ENCODE results near the gene CISD1. TPM values are rescaled to one million over a fixed set of nuclear protein-coding genes. Genes with fewer than 3 reads are reported as not detected.

Gene CISD1
- polyA plus RNA-seq, 3 donors, result 5.4 to 29.4 (median 24.9) TPM

DNA sequence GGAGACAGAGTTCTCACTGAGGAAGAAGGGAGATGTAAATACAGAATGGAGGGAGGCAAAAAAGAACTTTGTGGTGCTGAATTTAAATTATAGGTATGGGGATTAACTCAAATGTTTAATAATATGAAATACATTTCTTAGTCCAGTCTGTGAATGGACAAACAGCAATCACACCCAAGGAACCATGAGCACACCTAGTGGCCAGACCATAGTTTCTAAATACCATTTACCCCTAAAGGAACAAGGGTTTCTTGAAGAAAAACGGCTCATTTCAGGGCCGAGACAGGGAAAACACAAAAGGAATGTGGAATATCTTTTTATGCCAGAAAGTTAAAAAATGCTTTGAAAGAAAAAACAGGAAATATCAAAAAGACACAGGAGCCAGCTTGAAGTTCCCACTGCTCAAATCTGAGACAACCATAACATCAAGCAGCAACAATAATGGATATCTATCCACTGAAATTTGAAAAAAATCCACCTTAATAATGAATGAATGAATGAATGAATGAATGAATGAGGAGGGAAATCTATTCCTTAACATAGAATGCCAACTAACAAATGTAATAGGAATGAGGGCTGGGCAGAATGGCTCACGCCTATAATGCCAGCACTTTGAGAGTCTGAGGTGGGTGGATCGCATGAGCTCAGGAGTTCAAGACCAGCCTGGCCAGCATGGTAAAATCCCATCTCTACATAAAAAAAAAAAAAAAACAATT, 9.8 kb upstream of the CISD1 start:
- H3K4me3 ChIP-seq (replicated peaks in 1 of 3; ENCODE audit: low read depth in 2 of 3, low read length in 3 of 3), result no peak overlapping the region
- H3K9ac ChIP-seq (ENCODE audit: insufficient read depth, low read length, poor library complexity, severe bottlenecking), result no peak overlapping the region
- Mint-ChIP-seq H3K27ac (no peak overlapping the region), H3K4me1 (peaks cover 28% of the 10 kb centered on the region), H3K9me3 (peaks cover 4 to 15% (median 8%) of the 10 kb centered on the region in 7 donors), H3K4me3 (no peak overlapping the region), H3K27me3 (ENCODE audit: low read depth in 3 of 3) (no peaks in the 10 kb centered on the region), H3K36me3 (peaks cover 32 to 33% of the 10 kb centered on the region in 2 donors)
- H2AFZ ChIP-seq (ENCODE audit: insufficient read depth, low read depth, low read length, poor library complexity, severe bottlenecking), result no peak overlapping the region
- WGBS (ENCODE audit: insufficient coverage), result no CpG with 5 or more reads among the region's 4 CpGs
- intact Hi-C loops (cut with micrococcal nuclease), result no loop called here
- H3K9me3 ChIP-seq (replicated peaks in 1 of 2; ENCODE audit: control insufficient read depth in 1 of 2, insufficient read depth in 1 of 2, low read length in 2 of 2), result peaks cover 0 to 5% of the 10 kb centered on the region in 2 donors
- no peak overlapping the region for H3K27ac ChIP-seq (ENCODE audit: low read depth in 1 of 2, low read length in 2 of 2)
- H3K4me1 ChIP-seq (ENCODE audit: control insufficient read depth in 1 of 2, insufficient read depth in 2 of 2, low read length in 2 of 2), result peaks cover 7 to 11% of the 10 kb centered on the region in 2 donors
- H3K79me2 ChIP-seq (ENCODE audit: insufficient read depth, low read length), result peaks cover 91% of the 10 kb centered on the region
- H3K4me2 ChIP-seq (replicated peaks; ENCODE audit: extremely low read depth, low read length, poor library complexity, severe bottlenecking), result no peak overlapping the region
- TF ChIP-seq, protein P1, sequence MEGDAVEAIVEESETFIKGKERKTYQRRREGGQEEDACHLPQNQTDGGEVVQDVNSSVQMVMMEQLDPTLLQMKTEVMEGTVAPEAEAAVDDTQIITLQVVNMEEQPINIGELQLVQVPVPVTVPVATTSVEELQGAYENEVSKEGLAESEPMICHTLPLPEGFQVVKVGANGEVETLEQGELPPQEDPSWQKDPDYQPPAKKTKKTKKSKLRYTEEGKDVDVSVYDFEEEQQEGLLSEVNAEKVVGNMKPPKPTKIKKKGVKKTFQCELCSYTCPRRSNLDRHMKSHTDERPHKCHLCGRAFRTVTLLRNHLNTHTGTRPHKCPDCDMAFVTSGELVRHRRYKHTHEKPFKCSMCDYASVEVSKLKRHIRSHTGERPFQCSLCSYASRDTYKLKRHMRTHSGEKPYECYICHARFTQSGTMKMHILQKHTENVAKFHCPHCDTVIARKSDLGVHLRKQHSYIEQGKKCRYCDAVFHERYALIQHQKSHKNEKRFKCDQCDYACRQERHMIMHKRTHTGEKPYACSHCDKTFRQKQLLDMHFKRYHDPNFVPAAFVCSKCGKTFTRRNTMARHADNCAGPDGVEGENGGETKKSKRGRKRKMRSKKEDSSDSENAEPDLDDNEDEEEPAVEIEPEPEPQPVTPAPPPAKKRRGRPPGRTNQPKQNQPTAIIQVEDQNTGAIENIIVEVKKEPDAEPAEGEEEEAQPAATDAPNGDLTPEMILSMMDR (IDR thresholded peaks at IDR 0.05), result peak; percentile 39
- DNase-seq, result no peak
- peaks cover 3 to 22% of the 10 kb centered on the region in 2 donors for H3K36me3 ChIP-seq (replicated peaks in 1 of 2; ENCODE audit: control insufficient read depth in 1 of 2, insufficient read depth in 2 of 2, low read length in 2 of 2)
- no peaks in the 10 kb centered on the region for H3K27me3 ChIP-seq (ENCODE audit: control insufficient read depth in 2 of 2, insufficient read depth in 2 of 2, low read length in 2 of 2)
- peaks cover 99% of the 10 kb centered on the region for H4K20me1 ChIP-seq (ENCODE audit: insufficient read depth, low read length)

GRCh38 chr10:58260334-58260733, 8.6 kb upstream of the CISD1 start:
- H3K27me3 Mint-ChIP-seq (ENCODE audit: low read depth in 3 of 3), result no peaks in the 10 kb centered on the region
- intact Hi-C loops (cut with micrococcal nuclease), result loop anchor here (10.0 kb wide), 2 partner anchors 74 to 1644 kb away; partner anchors contain the start of genes CCDC6 (in 1 of the 2) and UBE2D1 (in 1 of the 2)
- peaks cover 95% of the 10 kb centered on the region for H3K79me2 ChIP-seq (ENCODE audit: insufficient read depth, low read length)

More at GRCh38 chr10:58260334-58260733, 8.6 kb upstream of the CISD1 start:
- Histone ChIP-seq H3K27ac (ENCODE audit: low read depth in 1 of 2, low read length in 2 of 2) (no peak overlapping the region), H3K9me3 (replicated peaks in 1 of 2; ENCODE audit: control insufficient read depth in 1 of 2, insufficient read depth in 1 of 2, low read length in 2 of 2) (peaks cover 0 to 5% of the 10 kb centered on the region in 2 donors), H4K20me1 (ENCODE audit: insufficient read depth, low read length) (peaks cover 93% of the 10 kb centered on the region), H3K9ac (ENCODE audit: insufficient read depth, low read length, poor library complexity, severe bottlenecking) (no peak overlapping the region), H2AFZ (ENCODE audit: insufficient read depth, low read depth, low read length, poor library complexity, severe bottlenecking) (no peak overlapping the region), H3K27me3 (ENCODE audit: control insufficient read depth in 2 of 2, insufficient read depth in 2 of 2, low read length in 2 of 2) (no peaks in the 10 kb centered on the region), H3K4me3 (replicated peaks in 1 of 3; ENCODE audit: low read depth in 2 of 3, low read length in 3 of 3) (no peak overlapping the region), H3K4me2 (replicated peaks; ENCODE audit: extremely low read depth, low read length, poor library complexity, severe bottlenecking) (no peak overlapping the region), H3K36me3 (replicated peaks in 1 of 2; ENCODE audit: control insufficient read depth in 1 of 2, insufficient read depth in 2 of 2, low read length in 2 of 2) (peaks cover 3 to 22% of the 10 kb centered on the region in 2 donors), H3K4me1 (ENCODE audit: control insufficient read depth in 1 of 2, insufficient read depth in 2 of 2, low read length in 2 of 2) (peaks cover 9 to 22% of the 10 kb centered on the region in 2 donors)
- TF ChIP-seq, protein P1 (IDR thresholded peaks at IDR 0.05), result no peak
- Mint-ChIP-seq H3K4me3 (no peak overlapping the region), H3K27ac (no peak overlapping the region), H3K9me3 (peaks cover 1 to 9% (median 4%) of the 10 kb centered on the region in 7 donors), H3K4me1 (peaks cover 37% of the 10 kb centered on the region), H3K36me3 (peaks cover 28 to 29% of the 10 kb centered on the region in 2 donors)
- no peak for DNase-seq

Data from CD14-positive monocyte (primary cell).